SK-N-SH treated with all-trans-retinoic acid at 6 μM for 48 hours (cell line): Measurements from ENCODE around the gene RIMBP2.

Source experiments
- ATAC-seq: fragments of 200-7000 bp; cut with Tn5 transposase; 3 replicates; pipeline ENCODE4 v1.9.1; 2020; ENCODE audit warnings: mild to moderate bottlenecking, moderate library complexity
- CREB5 ChIP-seq: fragments of 250-450 bp; sonication (Bioruptor Pico); IDR thresholded peaks from 2 replicates; pipeline ENCODE4 v1.5.1; 2020; ENCODE audit warnings: low read depth, mild to moderate bottlenecking, moderate library complexity
- CSDC2 ChIP-seq: fragments of 250-450 bp; sonication (Bioruptor Pico); IDR thresholded peaks from 2 replicates; pipeline ENCODE4 v1.5.0; 2020; ENCODE audit warnings: mild to moderate bottlenecking, moderate library complexity
- CSRNP3 ChIP-seq: fragments of 250-450 bp; sonication (Bioruptor Pico); IDR thresholded peaks from 2 replicates; pipeline ENCODE4 v1.5.1; 2021; ENCODE audit warnings: mild to moderate bottlenecking, moderate library complexity
- ESRRG ChIP-seq: fragments of 250-450 bp; sonication (Bioruptor Pico); IDR thresholded peaks from 2 replicates; pipeline ENCODE4 v1.6.1; 2021; ENCODE audit warnings: mild to moderate bottlenecking
- GLIS3 ChIP-seq: fragments of 250-450 bp; sonication (Bioruptor Pico); IDR thresholded peaks from 2 replicates; pipeline ENCODE4 v1.5.0; 2020; ENCODE audit warnings: mild to moderate bottlenecking, moderate library complexity
- ISL1 ChIP-seq: fragments of 250-450 bp; sonication (Bioruptor Pico); IDR thresholded peaks from 2 replicates; pipeline ENCODE4 v2.1.2; 2022; ENCODE audit warnings: mild to moderate bottlenecking, moderate library complexity
- OSR1 ChIP-seq: fragments of 250-450 bp; sonication (Bioruptor Pico); IDR thresholded peaks from 2 replicates; pipeline ENCODE4 v1.8.0; 2022; ENCODE audit warnings: moderate library complexity, mild to moderate bottlenecking, inconsistent platforms
- PATZ1 ChIP-seq: fragments of 250-450 bp; sonication (Bioruptor Pico); IDR thresholded peaks from 2 replicates; pipeline ENCODE4 v1.8.0; 2020; ENCODE audit warnings: mild to moderate bottlenecking, moderate library complexity, borderline replicate concordance
- PPARA ChIP-seq: fragments of 250-450 bp; sonication (Bioruptor Pico); IDR thresholded peaks from 2 replicates; pipeline ENCODE4 v1.5.0; 2020; ENCODE audit warnings: mild to moderate bottlenecking, borderline replicate concordance
- RARB ChIP-seq: fragments of 250-450 bp; sonication (Bioruptor Pico); IDR thresholded peaks from 2 replicates; pipeline ENCODE4 v1.8.0; 2021; ENCODE audit warnings: mild to moderate bottlenecking, moderate library complexity
- TCF4 ChIP-seq: fragments of 250-450 bp; sonication (Bioruptor Pico); IDR thresholded peaks from 2 replicates; pipeline ENCODE4 v1.8.0; 2021; ENCODE audit warnings: mild to moderate bottlenecking, moderate library complexity, borderline replicate concordance
- TSHZ2 ChIP-seq: fragments of 250-450 bp; sonication (Bioruptor Pico); IDR thresholded peaks from 2 replicates; pipeline ENCODE4 v1.5.0; 2020; ENCODE audit warnings: mild to moderate bottlenecking, moderate library complexity
- ZC3H10 ChIP-seq: fragments of 250-450 bp; sonication (Bioruptor Pico); IDR thresholded peaks from 2 replicates; pipeline ENCODE4 v1.5.1; 2021; ENCODE audit warnings: mild to moderate bottlenecking, moderate library complexity
- ZFP3 ChIP-seq: fragments of 250-450 bp; sonication (Bioruptor Pico); IDR thresholded peaks from 2 replicates; pipeline ENCODE4 v1.5.0; 2020; ENCODE audit warnings: mild to moderate bottlenecking, moderate library complexity
- ZNF565 ChIP-seq: fragments of 450-650 bp; formaldehyde crosslinking; conservative IDR thresholded peaks from 2 replicates; pipeline ENCODE4 v1.5.0; 2020; ENCODE audit warnings: low read depth, mild to moderate bottlenecking, moderate library complexity
- ZNF8 ChIP-seq: fragments of 450-650 bp; formaldehyde crosslinking; IDR thresholded peaks from 2 replicates; pipeline ENCODE4 v1.5.0; 2020; ENCODE audit warnings: mild to moderate bottlenecking, moderate library complexity

The RIMBP2 gene

GRCh38 chr12:130437555-130438242, 278.4 kb downstream of the RIMBP2 start:
- TF ChIP-seq ZFP3 (CRISPR knock-in tag) (no peak), RARB (CRISPR knock-in tag) (no peak), CSDC2 (CRISPR knock-in tag) (no peak), OSR1 (CRISPR knock-in tag) (no peak), PATZ1 (CRISPR knock-in tag) (no peak), PPARA (no peak), ZC3H10 (CRISPR knock-in tag) (no peak), ESRRG (CRISPR knock-in tag) (no peak), GLIS3 (CRISPR knock-in tag) (no peak), TSHZ2 (CRISPR knock-in tag) (no peak), ZNF565 (CRISPR knock-in tag) (no peak)
- no peak for ATAC-seq

GRCh38 chr12:130436741-130437501, 279.2 kb downstream of the RIMBP2 start:
- no peak for ATAC-seq
- TF ChIP-seq ZNF8 (CRISPR knock-in tag): no peak
- TF ChIP-seq CSDC2 (CRISPR knock-in tag): no peak

- ATAC-seq: no peak
- TF ChIP-seq CSRNP3 (no peak), ISL1 (CRISPR knock-in tag) (no peak), CREB5 (no peak), ZNF8 (CRISPR knock-in tag) (no peak), ZFP3 (CRISPR knock-in tag) (no peak), ZNF565 (CRISPR knock-in tag) (no peak), ESRRG (CRISPR knock-in tag) (no peak), TSHZ2 (CRISPR knock-in tag) (no peak), TCF4 (CRISPR knock-in tag) (no peak)
- TF ChIP-seq, all 23 proteins: peak for 0
Measured at GRCh38 chr12:130435826-130436225, 280.3 kb downstream of the RIMBP2 start.
